SW480 (cell line): Measurements from ENCODE around the gene PACS2.
"Not testable (repeated sequence)": the region's sequence is repeated elsewhere in the genome, so short reads cannot be mapped to it uniquely, and the experiment has no call there.

Experiments used
- DNase-seq: peaks from one replicate; pipeline ENCODE4 v3.0.0-alpha.2; 2016; ENCODE audit warnings: low spot score

The PACS2 gene

DNA sequence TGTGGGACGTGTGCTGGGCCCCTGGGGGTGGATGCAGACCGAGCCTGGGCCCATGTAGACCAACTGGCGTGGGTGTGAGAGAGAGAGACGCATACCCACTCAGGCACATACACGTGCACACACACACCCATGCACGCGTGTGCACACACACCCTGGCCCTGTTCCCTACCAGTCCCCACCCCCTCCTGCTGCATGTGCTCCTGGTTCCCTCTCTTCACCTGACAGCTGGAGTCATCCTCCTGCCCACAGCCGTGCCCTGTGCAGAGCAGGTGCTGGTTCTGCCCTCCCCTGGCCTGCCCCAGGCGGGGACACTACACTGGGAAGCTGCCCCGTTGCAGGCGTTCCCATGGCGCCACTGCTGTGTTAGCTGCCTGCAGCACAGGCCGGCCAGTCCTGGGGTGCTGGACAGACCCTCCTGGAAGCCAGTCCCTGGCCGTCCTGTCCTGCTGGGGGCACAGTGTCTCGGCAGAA, 18.5 kb downstream of the PACS2 start:
- no peak for DNase-seq

DNA sequence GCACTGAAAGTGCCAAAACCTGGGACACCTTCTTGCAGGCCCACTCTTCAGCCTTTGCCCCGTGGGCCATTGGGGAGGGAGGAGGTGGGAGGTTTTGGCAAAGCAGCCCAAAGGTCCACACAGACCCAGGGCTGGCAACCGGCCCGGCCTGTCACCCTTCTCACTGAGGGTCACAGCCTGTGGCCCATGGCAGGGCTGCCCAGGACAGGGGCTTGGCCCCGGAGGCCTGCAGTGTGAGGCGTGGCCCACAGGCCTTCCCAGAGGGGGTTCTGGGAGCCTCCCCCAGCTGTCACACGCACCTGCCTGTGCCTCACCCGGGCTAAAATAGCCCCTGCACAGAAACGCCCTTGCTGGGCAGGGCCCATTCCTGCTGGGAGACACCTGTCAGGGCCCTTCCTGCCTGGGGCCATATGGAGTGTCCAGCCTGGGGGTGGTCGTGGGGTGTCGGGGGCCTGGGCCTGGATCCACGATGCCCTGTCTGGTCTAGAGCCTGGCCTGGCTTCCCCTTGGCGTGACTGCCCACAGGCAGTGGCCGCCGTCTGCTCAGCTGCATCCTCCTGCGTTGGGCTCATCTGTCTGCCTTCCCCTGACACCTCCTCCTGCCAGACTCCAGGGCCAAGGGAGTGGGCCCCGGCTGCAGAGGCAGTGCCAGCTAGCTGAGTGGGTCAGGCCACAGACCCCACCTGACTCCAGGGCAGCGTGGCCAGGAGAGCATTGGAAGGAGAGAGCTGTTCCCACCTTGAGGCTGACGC, 19.2 kb downstream of the PACS2 start:
- DNase-seq = no peak

DNA sequence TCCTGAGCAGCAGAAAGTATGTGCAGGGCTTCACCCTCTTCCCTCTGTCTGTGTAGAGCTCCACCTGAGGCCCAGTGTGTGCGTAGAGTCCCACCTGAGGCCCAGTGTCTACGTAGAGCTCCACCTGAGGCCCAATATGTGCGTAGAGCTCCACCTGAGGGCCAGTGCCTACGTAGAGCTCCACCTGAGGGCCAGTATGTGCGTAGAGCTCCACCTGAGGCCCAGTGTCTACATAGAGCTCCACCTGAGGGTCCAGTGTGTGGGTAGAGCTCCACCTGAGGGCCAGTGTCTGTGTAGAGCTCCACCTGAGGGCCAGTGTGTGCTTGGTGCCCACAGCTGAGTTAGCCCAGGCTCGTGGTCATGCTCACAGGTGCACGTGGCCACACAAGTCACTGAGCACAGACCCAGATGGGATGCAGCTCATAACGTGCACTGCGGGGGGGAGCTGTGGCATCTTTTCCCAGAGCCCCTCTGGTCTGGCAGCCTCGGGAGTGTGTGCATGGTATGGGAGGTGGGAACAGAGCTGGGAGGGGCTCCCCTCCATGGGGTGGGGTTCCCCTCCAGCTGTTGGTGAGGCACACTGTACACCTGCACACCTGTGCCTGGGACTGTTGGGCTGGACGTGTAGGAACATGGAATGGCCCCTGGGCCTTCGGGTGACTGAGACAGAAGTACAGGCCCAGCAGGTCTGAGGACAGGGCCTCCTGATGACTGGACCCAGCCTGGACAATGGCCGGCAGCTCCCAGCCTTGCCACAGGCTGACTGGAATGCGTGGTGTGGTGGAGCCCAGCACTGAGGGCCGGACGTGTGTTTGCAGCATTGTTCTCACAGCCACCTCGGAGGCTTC, 20.1 kb downstream of the PACS2 start:
- no peak for DNase-seq

DNA sequence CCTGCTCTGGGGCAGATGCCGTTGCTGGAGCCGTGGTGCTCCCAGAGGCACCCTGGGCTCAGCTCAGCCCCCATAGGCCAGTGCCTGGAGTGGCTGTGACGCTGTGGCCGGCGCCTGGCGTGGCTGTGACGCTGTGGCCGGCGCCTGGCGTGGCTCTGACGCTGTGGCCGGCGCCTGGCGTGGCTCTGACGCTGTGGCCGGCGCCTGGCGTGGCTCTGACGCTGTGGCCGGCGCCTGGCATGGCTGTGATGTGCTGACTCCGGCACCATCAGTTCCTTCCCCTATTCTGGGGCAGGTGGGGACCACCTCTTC, 20.6 kb downstream of the PACS2 start:
- DNase-seq = not testable (repeated sequence)

DNA sequence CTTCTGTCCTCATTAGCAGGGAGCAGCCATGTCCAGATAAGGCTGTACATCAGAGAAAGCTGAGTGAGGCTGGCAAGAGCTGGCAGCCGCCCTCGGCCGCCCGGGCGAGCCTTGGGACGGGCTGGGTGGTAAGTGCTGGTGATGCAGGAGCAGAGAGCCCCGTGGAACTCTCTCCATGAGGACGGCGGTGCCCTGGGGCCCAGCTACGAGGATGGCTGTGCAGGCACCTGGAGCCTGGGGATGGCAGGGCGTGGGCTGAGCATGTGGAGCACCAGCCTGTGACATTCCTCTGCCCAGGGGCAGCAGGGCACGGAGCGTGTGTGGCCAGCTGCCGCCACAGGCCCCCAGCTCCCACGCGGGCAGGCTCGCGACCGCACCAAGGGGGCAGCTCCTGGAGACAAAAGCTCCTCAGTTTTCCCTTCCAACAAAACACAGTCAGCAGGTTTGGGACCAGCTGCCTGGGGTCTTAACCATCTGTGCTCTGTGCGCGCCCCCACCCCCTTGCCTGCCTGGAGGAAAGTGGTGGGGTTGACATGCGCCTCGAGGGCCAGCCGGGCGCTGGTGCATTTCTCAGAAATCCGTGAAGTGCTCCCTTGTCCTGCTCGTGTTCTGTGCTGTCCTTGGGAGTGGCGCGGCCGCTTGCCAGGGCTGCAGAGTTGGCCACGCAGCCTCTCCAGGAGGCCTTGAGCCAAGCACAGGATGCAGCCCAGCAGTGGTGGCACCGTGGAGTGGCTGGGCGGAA, 21.4 kb downstream of the PACS2 start:
- no peak for DNase-seq

DNA sequence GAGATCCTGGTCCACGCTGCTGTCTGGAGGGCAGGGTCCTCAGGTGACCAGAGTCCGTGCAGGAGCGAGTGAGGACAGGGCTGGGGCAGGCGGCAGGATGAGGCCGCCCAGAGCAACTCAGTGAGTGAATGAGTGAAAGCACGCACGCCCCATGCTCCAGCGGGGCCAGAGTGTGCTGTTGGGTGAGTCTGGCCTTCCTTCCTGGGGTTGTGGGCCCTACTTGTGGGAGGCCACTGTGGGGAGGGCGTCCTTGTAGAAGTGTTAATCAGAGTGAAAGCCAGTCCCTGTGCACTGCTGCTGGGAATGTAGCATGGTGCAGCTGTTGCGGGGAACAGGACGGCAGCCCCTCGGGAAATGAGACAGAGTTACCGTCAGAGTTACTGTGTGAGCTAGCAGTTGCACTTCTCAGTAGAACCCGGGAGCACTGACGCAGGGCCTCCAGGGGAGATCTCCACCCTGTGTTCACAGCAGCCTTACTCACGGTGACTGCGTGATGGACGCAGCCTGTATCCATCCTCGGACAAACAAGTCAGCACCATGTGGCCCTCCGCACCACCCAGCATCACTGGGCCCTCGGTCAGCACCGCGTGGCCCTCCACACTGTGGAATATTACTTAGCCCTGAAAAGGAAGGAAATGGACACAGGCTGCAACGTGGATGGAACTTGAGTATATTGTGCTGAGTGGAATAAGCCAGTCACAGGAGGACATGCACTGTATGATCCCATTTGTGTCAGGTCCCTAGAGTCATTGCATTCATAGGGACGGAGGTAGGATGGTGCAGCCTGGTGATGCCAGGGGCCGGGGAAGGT, 22.1 kb downstream of the PACS2 start:
- DNase-seq = no peak

DNA sequence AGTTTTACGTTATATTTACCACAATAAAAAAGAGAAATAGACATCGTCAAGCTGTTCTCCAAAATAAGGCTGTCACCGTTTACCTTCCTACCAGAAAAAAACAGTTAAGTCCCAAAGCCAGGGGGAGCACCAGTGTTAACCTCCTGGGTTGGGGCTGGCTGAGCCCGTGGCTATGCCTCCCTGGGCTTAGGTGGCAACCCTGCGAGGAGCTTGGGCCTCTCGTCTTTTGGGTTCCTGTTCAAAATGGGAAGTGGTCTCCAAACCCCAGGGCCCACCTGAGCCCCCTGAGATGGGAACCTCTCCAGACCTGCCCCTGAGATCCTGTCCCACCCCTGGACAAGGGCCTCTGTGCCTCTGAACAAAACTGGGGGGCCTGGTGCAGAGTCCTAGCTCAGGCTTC, 22.9 kb downstream of the PACS2 start:
- no peak for DNase-seq

DNA sequence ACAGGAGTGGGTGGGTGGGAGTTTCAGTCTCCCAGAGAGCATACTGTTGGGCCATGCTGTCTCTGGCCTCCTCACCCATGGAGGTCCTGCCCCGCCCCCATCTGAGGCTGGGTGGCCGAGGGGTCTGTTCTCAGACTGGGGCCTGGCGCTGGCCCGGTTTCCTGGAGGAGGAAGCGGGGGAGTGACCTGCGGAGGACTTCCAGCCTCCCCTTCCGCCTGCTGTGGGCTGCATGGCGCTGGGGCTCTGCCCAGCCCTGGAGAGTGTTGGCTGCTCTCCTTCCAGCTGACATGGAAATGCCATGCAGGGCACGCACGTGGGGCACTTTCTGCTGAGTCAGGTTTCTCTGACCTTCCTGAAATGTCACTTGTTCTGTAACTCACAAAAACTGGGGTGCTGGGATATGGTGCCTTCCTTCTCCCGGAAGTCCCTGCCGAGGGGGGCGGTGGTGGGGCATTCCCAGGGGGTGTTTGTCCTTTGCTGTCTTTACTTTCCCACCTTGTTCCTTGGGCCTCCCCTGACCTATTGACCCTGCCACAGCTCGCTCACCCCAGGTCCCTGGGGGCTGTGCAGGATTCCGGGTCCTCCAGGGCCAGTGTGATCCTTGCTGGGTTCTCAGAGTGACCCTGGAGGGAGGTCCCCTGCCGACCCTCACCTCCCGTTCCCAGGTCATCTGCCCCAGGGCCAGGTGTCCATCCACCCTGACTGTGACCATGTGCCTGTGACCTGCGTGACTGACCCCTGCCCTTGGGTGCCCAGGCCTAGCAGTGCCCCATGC, 23.6 kb downstream of the PACS2 start:
- no peak for DNase-seq

DNA sequence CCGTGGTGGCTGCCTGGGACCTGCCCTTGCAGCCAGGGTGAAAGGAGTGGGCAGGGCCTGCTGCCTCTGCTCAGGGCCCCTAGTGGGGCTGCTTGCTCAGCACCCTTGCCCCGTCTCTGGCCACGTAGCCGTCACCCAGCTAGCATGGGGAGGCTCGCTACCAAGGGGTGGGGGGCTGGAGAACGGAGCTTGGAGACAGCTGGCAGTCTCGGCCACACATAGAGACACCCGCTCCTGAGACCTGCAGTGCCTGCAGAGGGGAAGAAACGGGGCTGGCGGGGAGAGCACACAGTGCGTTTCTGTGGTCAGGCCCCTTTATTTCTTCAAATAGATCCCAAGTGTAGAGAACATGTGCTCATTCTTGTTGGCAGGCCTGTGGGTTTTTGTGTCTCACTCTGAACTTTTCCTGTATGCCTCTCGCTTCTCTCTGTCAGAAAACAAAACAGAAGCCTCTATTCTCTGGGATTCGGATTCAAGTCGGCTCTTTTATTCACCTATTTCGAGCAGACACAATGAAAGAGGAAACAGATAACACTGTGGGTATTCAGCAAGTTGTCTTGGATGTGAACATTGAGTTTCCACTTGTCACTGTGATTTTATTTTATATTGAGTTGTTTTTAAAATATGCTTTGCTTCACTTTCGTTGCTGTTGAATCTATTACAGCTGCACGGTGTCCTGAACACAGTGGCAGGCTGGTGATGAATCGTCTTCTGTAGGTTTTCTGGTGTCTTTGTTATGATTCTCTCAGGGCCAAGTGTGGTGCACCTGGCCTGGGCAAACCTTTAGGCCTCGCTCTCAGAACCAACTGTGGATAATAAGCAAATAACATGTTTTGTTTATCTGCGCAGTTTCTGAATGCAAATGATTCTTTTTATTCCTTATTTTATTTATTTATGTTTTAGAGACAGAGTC, 26.5 kb downstream of the PACS2 start:
- no peak for DNase-seq

DNA sequence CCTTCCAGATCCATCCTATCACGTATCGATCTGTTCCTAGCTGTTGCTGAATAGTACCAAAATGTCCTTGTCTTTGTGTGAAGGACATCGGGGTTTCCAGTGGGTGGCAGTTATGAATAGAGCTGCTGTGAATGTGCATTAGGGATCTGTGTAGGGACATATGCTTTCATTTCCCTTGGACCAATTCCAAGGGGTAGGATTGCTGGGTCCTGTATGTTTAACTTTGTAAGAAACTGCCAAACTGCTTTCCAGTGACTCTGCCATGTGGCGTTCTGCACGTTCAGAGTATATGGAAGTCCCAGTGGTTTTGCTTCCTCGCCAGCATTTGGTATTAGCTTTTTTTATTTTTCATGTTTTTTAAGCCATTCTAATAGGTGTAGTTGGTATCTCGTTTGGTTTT, 28.6 kb downstream of the PACS2 start:
- no peak for DNase-seq

DNA sequence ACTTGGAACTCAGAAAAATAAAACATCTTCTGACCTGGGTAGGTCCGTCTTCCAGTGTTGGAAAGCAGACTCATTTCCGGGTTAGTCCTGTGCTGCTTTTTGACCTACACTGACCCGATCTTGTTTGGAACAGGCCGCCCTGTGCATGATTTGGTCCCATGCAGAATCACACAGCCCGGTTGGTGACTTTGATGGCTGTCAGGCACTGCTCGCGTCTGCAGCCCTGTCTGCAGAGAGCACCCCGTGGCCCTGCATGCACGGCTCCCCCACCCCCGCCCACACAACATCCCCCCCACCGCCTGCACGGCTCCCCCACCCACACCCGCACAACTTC, 31.6 kb downstream of the PACS2 start:
- no peak for DNase-seq

DNA sequence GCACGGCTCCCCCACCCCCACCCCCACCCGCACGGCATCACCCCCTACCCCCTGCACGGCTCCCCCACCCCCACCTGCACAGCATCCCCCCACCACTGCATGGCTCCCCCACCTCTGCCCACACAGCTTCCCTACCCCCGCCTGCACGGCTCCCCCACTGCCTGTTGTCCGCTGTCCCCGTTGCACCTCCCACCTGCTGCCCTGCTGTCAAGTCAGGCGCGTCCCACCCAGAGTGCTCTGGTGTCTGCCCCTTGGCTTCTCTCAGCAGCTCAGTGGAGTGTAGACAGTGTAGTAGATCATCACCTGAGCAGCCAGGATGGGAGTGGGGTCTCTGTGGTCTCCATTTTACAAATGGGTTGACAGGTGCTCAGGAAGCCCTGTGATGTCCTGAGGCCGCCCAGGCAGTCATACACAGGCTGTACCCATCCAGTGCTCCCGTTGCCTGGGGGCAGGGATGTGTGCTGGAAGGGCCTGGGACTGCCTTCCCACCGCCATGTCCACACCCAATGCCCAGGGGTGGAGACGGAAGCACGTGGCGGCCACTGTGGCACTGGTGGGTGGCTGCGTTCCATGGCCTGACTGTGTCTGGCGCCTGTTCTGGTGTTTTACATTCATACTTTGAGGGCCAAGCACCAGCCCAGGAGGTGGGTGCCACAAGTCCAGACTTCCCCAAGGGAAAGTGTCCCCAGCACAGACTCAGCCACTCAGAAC, 32.5 kb downstream of the PACS2 start:
- no peak for DNase-seq

DNA sequence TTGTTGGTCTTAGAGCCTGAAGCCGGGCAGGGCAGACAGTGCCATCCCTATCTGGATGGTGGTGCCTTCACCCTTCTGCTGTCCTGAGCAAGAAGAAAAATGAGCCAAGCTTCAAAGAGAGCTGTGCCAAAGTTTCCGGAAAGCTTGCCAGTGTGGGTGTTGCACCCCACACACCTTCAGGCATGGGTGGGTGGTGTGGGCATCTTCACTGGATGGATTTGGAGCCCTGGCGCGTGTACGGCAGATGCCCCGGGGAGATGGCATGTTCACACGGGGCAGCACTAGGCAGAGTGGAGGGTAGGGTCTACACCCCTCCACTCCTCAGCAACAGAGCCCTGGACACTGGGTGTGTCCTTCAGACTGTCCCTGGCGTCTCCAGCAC, 33.0 kb downstream of the PACS2 start:
- DNase-seq = no peak

DNA sequence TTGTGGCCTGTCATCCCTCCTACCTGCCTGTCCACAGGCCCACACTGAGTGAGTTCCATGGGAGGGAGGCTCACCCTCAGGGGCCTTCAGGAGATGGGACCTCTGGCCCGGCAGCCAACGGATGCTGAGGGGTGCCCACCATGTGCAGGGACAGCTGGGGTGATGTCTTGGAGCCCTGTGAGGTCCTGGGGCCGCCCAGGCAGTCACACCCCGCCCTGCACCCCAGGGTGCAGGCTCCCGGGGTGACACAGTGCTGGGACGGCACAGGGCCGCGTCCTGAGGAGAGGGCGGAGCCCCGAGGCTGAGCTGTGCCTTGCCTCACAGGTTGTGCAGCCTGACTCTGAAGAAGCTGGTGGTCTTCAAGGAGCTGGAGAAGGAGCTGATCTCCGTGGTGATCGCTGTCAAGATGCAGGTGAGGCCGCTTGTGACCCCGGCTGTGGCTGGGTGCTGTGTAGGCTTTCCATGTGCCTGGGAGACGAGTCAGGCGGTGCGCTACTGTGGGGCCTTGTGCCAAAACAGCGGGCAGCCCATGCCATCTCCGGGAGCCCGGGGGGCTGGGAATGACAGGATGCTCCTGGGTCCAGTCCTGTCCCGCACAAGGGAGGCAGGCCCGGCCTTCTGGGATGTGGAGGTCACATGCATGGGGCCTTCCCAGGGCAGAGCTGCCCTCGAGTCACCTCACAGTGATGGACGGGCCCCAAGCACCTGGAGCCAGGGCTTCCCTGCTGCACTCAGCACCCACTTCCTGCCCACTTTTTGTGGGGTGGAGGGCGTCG, 33.8 kb downstream of the PACS2 start:
- no peak for DNase-seq

DNA sequence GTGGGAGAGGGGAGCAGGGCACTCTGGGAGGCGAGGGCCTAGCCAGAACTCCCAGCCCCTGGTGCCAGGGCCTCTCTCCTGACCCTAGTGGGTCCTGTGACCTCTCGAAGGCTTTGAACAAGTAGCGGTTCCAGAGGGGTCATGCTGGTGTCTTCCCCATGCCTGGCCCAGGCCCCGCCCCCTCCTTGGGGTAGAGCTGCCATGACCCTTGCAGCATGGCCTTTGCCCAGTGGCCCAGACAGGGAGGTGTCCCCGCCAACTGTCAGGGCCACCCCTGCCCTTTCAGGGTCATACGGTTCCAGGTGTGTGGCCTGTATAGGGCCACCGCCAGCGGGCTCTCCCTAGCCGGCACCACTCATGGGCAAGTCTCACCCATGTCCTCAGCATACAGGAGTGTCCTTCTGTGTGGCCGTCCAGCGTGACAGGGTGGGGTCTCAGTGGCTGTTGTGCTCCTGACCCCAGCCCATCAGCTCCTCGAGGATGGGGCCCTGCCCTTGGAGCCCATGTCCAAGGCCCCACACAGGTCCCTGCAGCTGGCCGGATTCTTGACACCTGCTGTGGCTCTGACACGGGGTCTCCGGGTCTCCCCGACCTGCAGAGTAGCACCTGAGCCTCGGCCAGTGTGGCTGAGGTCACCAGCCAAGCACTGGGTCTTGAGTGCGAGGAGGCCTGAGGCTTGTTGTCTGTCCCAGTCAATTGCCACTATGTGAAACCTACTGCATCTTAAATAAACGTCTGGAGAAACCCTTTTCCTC, 34.6 kb downstream of the PACS2 start:
- DNase-seq = no peak

DNA sequence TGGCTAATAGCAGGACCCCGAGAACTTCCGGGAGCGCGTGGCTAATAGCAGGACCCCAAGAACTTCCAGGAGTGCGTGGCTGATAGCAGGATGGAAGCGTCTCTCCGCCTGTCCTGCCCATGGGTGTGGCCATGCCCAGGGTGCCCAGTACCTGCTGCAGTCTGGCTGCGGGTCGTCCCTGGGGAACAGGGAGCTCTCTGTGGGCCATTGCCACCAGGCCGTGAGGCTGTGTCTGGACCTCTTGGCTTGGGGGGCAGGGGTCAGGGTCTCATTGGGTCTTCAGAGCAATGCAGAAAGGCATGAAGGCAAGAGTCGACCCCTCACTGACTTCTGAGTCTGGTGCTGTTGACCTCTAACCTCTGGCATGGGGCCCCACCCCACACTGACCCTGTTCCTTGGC, 35.4 kb downstream of the PACS2 start:
- no peak for DNase-seq

DNA sequence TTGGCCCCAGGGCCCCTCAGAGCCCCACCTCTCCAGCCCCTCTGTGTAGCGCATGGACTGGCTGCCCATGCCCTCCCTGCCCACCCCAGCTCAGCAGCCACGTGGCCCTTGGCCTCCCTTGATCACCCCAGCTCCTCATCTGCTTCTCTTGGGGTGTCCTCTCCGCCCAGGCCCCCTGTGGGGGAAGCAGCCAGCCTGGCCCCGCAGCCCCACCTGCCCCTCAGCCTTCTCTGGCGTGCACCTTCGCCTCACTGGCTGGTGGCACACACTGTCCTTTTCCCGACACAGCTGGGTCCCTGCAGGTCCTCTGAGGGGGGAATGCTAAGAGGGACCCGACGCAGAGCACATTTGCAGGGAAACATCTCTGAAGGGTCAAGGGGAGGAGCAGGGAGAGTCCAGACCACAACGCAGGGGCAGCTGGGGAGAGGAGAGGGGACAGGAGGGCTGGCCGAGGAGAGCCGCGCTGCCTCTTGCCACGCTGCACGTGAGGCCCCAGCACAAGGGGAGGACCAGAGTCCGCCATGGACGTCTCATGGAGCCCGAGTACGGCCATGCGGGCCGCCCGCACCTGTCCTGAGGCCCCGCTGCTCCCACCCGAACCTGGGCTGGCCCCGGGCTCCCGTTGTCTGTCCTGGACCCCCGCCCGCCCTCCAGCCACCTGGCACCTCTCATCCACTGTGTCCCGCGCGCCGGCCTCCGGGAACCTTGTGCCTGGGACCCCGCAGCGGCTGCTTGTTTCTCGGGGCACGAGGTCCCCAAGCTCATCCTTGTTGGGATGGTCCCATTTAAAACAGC, 36.1 kb downstream of the PACS2 start:
- DNase-seq = no peak
